Cerebellar cortex (tissue), 1 donor: Measurements from ENCODE around the gene KRTAP20-4.

Experiments used
- DNase-seq: peaks from one replicate; pipeline ENCODE4 v3.0.0-alpha.2; 2015; ENCODE audit warnings: low spot score

KRTAP20-4 gene

DNA sequence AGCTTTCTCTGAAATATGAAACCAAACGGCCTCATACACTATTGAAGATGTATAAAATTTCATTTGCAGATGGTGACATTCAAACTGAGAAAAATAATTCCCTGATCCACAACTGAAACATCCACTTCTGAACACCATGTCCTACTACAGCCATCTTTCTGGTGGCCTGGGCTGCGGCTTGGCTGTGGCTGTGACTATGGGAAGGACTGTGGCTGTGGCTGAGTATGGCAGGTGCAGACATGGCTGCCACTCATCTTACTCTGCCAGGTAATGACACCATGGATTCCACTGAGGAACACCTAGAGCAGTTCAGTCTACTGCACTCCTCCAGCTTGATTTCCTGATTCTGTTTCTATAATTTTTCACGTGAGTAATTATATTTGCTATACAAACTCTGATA is at the start of gene KRTAP20-4:
Gene KRTAP20-4, plus strand, starts transcription at position 106 of the 400 bp plus-strand sequence.
- DNase-seq, result no peak

DNA sequence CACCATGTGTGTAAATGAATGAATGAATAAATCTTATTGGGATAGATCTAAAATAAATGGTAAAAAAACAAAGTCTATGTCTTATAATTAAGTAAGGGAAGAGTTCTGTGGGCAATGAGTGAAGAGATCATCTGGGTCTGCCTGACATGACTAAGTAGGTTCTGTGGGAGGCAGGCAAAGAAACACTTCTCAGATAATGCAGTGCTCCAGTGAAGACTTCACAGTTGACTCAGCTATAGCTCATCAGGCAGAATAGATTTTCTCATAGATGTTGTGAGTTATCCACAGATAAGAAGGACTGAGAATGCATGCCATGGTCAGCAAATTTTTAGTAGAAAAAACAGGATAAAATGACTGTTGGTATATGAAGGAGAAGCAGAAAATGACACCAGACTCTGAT is 42.7 kb upstream of the KRTAP20-4 start:
- no peak for DNase-seq

DNA sequence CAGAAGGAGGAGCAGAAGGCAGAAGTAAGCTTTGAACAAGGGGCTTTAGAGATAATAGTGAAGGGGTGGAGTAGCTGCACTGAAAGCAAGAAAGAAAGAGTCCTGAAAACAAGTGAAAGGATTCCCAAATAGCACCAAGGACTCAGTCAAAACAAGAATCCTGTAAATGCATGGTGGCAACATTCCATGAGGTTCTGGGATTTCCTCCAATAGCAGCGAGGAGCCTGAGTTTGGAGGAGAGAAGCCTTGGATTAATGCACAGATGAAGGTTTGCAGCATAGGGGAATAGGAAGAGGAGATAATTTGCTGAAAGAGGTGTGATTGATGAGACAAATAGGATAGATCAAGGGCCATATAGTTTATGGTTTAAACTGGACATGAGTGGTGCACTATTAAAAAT is 41.1 kb upstream of the KRTAP20-4 start:
- peak; percentile 87 for DNase-seq

DNA sequence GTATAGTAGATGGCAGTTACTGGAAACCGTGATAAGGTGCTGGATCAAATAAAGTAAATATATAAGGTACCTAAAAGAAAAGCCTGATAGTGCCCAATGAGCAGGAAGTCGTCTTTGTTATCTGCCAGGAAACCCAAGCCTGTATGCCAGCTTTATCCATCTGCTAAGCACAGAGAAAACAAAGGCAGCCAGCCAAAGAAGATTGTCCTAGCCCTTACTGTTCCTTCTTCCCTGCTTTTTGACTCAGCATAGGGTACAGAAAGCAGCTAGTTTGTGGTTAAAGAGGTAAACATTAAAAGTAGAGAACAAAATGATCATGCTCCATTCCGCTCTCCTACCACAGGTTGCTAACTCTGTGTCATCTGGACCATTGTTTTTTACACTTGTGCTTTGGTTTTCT is 40.3 kb upstream of the KRTAP20-4 start:
- DNase-seq, result peak; percentile 92

DNA sequence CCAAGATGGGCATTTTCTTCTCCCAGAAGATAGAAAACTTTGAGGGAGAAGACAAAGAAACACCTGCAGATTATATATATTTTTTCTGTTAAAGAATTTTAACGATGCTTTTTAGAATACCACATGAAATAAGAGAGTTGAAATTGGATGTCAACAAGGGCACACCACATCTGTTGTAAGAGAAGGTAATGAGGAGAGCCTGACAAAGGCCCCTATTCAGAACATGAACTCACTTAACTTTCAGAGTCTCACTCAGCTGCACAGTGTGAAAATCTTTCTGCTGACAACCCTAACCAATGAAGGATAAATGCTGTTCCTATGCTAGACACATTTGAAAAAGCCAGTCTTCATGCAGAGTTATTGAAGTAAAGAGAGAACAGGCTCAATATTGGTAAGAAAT is 37.6 kb upstream of the KRTAP20-4 start:
- DNase-seq, result no peak

DNA sequence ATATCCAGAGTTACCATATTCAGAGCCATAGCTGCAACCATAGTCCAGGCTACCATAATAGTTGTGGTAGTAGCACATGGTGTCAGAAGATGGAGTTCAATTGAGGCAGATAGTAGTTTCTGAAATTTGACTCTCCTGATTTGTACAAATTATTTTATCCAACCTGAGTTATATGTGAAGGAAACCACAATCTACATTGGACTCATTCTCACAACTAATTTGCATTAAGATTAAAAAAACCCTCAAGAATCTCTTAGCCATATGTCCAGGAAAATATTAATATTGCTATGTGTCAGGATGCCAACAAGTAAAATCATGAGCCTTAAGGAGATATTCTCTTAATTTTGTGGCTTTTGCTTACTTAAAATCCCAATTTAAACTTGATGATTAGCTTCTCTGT is 30.1 kb upstream of the KRTAP20-4 start, which contains the start of gene KRTAP22-2:
Gene KRTAP22-2, minus strand, starts transcription at position 101 of the 400 bp plus-strand sequence.
- no peak for DNase-seq

DNA sequence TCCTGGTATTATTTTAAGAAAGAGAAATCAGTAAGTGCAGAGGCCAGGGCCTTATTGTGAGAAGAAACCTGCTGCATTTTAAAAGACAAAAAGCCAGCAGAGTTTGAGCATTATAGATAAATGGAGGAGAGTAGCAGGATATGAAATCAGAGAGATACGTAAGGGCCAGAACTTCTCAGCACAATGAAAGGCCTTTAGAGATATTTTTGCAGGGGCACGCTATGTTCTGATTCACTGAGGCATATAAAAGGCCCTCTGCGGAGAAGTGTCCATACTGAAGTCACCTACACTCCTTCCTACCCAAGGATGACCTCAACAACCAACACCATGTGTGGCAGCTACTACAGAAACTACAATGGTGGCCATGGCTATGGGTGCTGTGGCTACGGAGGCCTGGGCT is 28.3 kb upstream of the KRTAP20-4 start, which contains the start of gene KRTAP6-3:
Gene KRTAP6-3, plus strand, starts transcription at position 301 of the 400 bp plus-strand sequence. Its CDS starts 6 bp downstream, at position 307.
- no peak for DNase-seq

DNA sequence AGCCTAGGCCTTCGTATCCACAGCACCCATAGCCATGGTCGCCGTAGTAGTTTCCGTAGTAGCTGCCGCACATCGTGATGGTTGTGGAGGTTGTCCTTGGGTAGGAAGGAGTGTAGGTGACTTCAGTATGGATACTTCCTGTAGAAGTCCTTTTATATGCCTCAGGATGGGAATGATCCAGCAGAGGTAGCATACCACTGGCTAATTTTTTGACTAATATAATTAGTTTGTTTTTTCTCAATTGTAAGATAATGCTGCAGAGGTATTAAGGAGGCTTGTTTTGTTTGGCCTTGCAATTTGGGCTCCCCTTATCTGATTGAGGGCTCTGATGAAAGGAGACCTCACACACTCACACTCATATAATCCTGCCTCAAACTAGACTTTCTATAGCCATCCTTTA is 21.6 kb upstream of the KRTAP20-4 start, which contains the start of gene KRTAP6-2:
Gene KRTAP6-2, minus strand, starts transcription at position 101 of the 400 bp plus-strand sequence. Its CDS starts 28 bp downstream, at position 73.
- DNase-seq, result no peak

DNA sequence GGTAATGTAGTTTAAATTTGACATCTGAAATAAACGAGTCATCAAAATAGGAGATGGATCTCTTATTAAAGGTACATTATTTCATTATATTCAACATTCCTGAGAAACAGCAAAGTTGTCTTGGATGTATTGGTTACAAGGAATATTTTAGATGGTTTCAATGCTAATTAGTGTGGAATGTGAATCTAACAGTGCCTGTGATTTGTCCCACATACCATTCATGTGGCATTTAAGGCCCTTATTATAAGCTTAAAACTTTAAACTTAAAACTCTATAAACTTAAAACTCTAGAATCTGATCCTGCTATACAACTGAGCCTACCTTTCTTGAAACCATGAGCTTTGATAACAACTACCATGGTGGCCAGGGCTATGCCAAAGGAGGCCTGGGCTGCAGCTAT is 19.6 kb upstream of the KRTAP20-4 start, which contains the start of gene KRTAP22-1:
Gene KRTAP22-1, plus strand, starts transcription at position 301 of the 400 bp plus-strand sequence.
- no peak for DNase-seq

DNA sequence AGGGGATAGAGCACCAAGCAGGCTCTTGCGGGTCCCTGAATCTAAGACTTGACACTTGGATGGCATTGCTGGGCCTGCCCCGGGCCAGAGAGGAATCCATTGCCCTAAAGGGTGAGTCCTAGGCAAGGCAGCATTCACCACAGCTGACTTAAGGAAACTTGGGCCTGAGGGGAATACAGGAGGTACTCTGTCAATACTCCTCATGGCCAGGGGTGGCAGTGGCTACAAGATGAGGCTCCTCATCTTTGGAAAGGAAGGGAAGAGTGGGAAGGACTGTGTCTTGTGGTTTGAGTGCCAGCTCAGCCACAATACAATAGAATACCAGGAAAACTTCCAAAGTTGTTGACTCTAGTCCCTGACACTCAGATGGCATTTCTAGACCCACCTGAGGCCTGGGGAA is 14.5 kb upstream of the KRTAP20-4 start:
- DNase-seq, result no peak

DNA sequence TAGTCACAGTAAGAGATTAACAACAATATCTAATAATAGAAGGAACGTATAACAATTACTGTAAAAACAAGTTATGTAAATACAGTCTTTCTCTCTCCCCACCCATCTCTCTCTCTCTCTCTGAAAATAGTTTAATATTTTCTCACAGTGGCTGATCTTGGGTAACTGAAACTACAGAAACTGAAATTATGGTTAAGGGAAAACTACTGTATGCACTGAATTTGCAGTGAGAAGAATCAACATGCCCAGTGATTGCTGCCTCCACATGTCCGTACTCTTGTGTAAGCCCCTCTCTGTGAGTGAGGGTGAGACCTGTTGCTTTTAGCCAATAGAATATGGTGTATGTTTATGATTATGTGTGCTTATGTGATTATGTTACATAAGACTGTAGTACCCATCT is 8.3 kb upstream of the KRTAP20-4 start:
- DNase-seq, result no peak

DNA sequence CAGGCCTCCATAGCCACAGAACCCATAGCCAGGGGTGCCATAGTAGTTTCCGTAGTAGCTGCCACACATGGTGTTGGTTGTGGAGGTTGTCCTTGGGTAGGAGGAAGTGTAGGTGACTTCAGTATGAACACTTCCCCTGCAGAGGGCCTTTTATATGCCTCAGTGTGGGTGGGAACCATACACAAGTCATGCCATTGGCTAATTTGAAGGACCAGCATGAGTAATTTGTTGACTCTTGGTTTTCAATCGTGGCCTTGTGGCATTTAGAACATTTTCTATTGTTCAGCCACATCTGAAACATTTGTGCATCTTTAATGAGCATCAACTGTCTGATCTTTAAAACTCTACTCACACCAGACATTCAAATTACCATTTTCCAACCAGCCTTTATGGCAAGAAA is 6.6 kb upstream of the KRTAP20-4 start, which contains the start of gene KRTAP6-1:
Gene KRTAP6-1, minus strand, starts transcription at position 95 of the 400 bp plus-strand sequence. Its CDS starts 26 bp downstream, at position 69.
- DNase-seq, result no peak

DNA sequence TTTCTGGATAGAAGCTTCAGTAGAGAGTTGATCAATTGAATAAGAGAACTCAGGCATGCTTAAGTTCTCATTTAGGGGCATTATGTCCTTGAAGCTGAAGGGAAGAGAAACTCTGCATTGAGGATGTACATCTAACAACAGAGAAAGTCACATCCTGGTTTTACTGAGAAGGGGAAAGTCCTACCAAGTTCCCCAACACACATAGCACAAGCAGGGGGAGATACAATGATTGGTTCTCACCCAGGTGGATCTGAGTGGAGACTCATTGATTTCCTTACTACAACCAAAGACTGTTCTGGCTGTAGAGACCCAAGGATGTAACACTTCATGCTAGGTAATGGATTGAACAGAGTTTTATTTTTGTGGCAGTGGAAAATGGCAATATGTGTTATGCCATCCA is 5.2 kb upstream of the KRTAP20-4 start:
- DNase-seq, result no peak

DNA sequence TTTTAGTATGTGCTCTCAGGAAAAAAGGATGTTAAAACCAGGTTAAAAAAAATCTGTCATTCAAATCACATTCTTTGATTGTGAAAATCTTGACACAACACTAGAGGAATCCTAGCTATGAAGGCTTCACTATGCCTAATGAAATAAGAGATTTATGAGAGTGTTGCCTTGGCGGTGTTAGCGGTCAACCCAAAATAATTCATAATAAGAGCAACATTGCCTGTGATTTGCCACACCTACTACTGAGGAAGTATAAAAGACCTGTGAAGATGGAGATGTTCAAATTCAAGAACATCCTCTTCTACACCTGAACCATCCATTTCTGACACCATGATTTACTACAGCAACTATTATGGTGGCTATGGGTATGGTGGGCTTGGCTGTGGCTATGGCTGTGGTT is 4.3 kb upstream of the KRTAP20-4 start, which contains the start of gene KRTAP20-1:
Gene KRTAP20-1, plus strand, starts transcription at position 301 of the 400 bp plus-strand sequence. Its CDS starts 30 bp downstream, at position 331.
- DNase-seq, result no peak

DNA sequence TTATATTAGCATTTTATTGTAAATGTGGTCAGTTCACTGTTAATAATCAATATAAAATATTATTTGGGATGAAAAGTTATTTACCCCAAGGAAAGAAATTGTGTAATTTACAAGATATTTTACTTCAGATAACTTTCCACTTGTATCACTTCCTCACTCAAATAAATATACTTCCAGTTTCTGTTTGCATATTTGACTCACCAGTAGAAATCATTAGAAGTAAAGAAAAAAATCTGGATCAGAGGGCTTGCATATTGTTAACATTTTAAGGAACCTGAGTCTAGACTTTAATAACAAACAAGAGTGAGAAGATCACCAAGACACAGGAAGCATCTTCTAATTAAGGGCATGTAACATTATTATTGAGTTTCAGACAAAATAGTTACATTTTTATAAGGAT is 347 bp upstream of the KRTAP20-4 start:
- no peak for DNase-seq

DNA sequence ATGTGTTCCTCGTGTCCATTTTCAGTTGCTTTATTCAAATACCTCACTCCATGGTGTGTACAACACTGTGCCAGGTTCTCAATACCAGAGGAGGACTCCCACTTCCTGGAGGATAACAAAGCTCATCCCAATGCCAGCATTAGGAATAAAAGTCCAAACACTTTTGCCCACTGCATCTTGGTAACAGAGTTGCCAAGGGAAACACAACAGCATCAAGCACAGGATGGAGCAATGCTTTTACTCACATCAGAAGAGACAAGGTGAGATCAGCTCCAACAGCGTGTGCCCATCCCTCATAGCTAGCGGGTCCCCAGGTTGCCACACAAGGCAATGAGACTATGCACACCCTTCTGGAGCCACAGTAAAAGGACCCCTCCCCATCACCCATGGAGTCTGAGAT is 2.9 kb downstream of the KRTAP20-4 start:
- DNase-seq, result no peak

DNA sequence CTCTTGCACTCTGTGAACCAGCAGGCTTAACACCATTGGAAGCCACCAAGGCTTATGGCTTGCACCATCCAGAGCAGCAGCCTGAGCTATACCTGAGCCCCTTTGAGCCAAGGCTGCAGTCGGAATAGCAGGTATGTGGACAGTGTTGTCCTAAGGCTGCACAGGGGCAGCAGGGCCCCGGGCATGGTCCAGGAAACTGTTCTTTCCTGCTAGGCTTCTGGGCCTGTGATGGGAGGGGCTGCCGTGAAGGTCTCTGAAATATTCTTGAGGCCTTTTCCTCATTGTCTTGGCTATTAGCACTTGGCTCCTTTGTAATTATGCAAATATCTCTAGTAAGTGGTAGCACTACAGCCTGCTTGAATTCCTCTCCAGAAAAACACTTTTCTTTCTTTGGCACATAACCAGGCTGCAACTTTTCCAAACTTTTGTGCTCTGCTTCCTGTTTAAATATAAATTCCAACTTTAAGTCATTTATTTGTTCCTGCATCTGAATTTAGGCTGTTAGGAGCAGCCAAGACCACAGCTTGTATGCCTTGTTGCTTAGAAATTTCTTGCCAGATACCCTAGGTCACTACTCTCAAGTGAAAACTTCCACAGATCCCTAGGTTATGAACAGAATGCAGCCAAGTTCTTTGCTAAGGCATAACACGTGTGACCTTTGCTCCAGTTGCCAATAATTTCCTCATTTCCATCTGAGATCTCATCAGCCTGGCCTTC is 5.2 kb downstream of the KRTAP20-4 start:
- no peak for DNase-seq

DNA sequence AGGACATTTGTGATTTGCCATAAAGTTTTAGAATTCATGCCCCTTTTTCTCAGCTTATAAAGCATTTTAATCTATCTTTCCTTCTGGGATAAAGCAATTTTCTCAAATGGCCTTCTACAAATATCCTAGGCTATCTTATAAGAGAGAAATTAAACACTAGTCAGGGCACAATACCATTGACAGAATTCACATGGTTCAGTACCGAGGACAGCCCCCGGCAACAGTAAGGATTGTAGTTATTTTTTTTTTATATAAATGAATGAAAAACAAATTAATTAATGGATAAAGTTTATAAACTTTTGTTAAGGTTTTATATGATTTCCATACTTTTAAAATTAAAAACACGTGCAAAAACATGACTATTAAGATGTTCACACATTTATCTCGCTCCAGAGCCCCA is 7.7 kb downstream of the KRTAP20-4 start:
- no peak for DNase-seq

DNA sequence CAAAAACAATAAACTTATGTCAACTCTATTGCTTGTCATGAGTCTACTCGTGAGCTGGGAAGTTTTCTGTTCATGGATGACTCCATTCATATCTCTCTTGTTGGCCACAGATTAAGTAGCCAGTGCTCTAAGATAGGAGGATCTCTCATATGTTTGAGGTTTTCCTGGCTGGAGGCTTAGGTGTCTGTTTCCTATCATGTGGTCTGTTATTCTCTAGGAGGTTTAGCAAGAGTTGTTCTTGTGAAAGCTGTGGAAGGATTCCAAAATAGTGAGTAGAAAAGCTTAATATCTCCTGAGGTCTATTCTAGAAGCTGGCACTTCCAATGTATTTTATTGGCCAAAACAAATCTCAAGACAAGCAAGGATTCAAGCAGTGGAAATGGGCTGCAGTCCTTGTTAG is 8.8 kb downstream of the KRTAP20-4 start:
- DNase-seq, result no peak

DNA sequence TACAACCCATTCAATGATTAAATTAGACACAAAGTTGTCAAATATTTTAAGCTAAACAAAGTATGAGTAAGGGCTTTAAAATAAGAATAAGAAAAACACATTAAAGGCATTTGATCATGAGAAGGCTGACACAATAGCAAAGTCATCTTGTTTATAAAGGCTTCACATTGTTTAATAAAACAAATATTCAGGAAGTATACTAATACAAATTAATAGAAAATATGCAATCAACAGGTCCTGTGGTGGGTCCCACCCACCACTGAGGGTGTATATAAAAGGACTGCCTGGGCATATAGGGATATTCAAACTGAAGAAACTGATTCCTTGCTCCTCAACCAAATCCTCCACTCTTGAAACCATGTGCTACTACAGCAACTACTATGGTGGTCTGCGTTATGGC is 14.5 kb downstream of the KRTAP20-4 start, which contains the start of gene KRTAP20-2:
Gene KRTAP20-2, plus strand, starts transcription at position 301 of the 400 bp plus-strand sequence. Its CDS starts 58 bp downstream, at position 359.
- DNase-seq, result no peak

DNA sequence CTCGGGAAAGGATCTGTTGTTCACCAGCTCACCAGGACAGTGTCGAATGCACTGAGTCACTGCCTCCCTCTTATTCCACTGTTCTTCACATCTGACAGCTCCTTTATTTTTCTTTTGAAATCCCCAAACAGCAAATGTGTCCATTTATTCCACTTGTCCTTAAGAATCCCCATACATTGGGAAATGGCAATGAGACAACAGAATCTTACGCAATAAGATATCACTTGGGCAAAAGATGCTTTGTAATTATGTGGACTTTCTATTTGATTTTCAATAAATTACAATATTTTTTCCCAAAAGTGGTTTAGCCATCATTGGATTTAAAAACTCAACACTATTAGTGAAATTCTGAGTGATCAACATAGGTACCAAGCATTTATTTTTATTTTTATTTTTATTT is 18.3 kb downstream of the KRTAP20-4 start:
- no peak for DNase-seq

DNA sequence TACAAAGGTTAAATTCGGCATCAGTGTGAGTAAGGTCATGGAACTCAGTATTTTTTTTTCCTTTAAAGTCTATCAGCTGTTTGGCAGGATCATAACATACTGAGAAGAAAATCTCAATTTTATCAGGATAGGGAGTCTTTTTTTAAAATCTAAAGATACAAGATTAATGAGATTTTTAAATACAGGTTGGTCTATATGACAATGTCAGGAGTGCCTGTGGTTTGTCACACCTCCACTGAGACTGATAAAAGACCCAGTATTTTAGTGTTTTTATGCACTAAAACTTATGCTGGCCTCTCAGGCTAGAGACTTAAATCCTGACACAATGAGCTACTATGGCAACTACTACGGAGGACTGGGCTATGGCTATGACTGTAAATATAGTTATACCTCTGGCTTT is 22.1 kb downstream of the KRTAP20-4 start, which contains the start of gene KRTAP20-3:
Gene KRTAP20-3, plus strand, starts transcription at position 301 of the 400 bp plus-strand sequence.
- no peak for DNase-seq

DNA sequence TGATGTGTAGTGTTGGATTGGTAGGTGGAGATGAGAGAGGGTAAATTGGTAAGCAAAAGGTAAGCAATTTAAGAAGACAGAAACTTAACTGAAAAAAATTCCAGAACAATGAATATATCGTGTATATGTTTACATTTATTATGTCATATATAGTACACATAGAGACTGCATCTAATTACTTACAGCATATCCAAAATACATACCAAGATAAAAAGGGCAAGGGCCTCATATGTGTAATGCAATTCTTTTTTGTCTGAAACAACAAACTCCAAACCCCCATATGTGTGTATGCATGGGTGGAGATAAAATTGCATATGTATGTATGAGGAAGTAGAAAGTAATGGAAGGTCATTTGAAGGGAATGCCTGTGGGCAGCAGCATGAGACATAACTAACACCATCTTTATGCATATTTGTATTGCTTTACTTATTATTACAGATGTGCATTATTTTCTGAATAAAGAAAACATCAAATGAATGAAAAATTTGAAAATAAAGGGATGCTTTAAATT is 26.5 kb downstream of the KRTAP20-4 start:
- no peak for DNase-seq
